Muscle of leg (tissue), 11 donors: ENCODE measurements around the gene RAVER1. TPM values are rescaled to one million over a fixed set of nuclear protein-coding genes. Genes with fewer than 3 reads are reported as not detected.

ENCODE experiments used
- DNase-seq: peaks from one replicate; pipeline ENCODE4 v3.0.0; 2013
- H3K27ac ChIP-seq: one replicate; pipeline ENCODE4 v1.5.1; 2013; ENCODE audit warnings: mild to moderate bottlenecking, low read length, control low read depth
- H3K27me3 ChIP-seq: one replicate; pipeline ENCODE4 v1.6.1; 2013; ENCODE audit warnings: low read length; ENCODE audit not compliant: control insufficient read depth, insufficient read depth
- H3K36me3 ChIP-seq: one replicate; pipeline ENCODE4 v1.6.1; 2013; ENCODE audit warnings: low read length; ENCODE audit not compliant: control insufficient read depth, insufficient read depth
- H3K4me1 ChIP-seq: one replicate; pipeline ENCODE4 v1.6.1; 2013; ENCODE audit warnings: low read length; ENCODE audit not compliant: control insufficient read depth, insufficient read depth
- H3K4me3 ChIP-seq: one replicate; pipeline ENCODE4 v1.5.1; 2013; ENCODE audit warnings: low read length, control low read depth
- H3K9me3 ChIP-seq: replicated peaks from 2 replicates; pipeline ENCODE4 v1.6.1; 2013; ENCODE audit warnings: low read depth, low read length; ENCODE audit not compliant: control insufficient read depth
- WGBS: methylation state at CpG from one replicate; pipeline ENCODE4 v1.1.5; 2013; ENCODE audit warnings: missing lambda C conversion rate; ENCODE audit not compliant: insufficient coverage; 5-methylcytosine and 5-hydroxymethylcytosine counted together
- polyA plus RNA-seq, 8 donors: library from polyadenylated mRNA; unstranded; fragments of 120-200 nt; gene quantifications; one replicate each; pipeline versions ENCODE4 v1.2.1 to v1.2.3, GENCODE V29; 2013; ENCODE audit warnings: inconsistent platforms in 1 of 8, low replicate concordance in 1 of 8; ENCODE audit not compliant: insufficient read length in 8 of 8, insufficient read depth in 1 of 8
- total RNA-seq: library from RNA; stranded (reverse); fragments of 120-200 nt; gene quantifications from one replicate; pipeline ENCODE4 v1.2.4, GENCODE V29; 2013

The RAVER1 gene
- total and polyA plus RNA-seq, 9 donors = 4.4 to 21.7 (median 17.4) TPM

- H3K9me3 ChIP-seq = no peaks in the 10 kb centered on the region
- H3K36me3 ChIP-seq = no peaks in the 10 kb centered on the region
- 2% methylated on average over 44 of the region's 49 CpGs for WGBS
- no peak overlapping the region for H3K27ac ChIP-seq
- H3K4me3 ChIP-seq = peak overlapping the region; percentile 17
- H3K4me1 ChIP-seq = peaks cover 71% of the 10 kb centered on the region
- peaks cover 100% of the 10 kb centered on the region for H3K27me3 ChIP-seq
- no peak for DNase-seq
Measured at GRCh38 chr19:10291554-10292205, 41.6 kb downstream of the RAVER1 start.

GRCh38 chr19:10290876-10291553 is 42.3 kb downstream of the RAVER1 start:
- H3K36me3 ChIP-seq = no peaks in the 10 kb centered on the region
- no peaks in the 10 kb centered on the region for H3K9me3 ChIP-seq
- under 1% methylated on average over 55 of the region's 57 CpGs for WGBS
- peaks cover 72% of the 10 kb centered on the region for H3K4me1 ChIP-seq
- no peak overlapping the region for H3K27ac ChIP-seq
- no peak for DNase-seq
- H3K27me3 ChIP-seq = peaks cover 100% of the 10 kb centered on the region
- peak overlapping the region; percentile 15 for H3K4me3 ChIP-seq

GRCh38 chr19:10290357-10290875 is 42.9 kb downstream of the RAVER1 start:
- Histone ChIP-seq H3K4me1 (peaks cover 66% of the 10 kb centered on the region), H3K36me3 (no peaks in the 10 kb centered on the region), H3K9me3 (no peaks in the 10 kb centered on the region), H3K27ac (no peak overlapping the region), H3K27me3 (peaks cover 95% of the 10 kb centered on the region), H3K4me3 (no peak overlapping the region)
- no peak for DNase-seq
- WGBS = 0% methylated on average over 30 of the region's 30 CpGs

- Histone ChIP-seq H3K4me1 (peaks cover 62% of the 10 kb centered on the region), H3K4me3 (peak within 1 kb of the TSS; percentile 17), H3K27me3 (peaks cover 90% of the 10 kb centered on the region), H3K36me3 (no peaks in the 10 kb centered on the region), H3K9me3 (no peaks in the 10 kb centered on the region), H3K27ac (no peak within 1 kb of the TSS)
- WGBS = 2% methylated on average over 44 of the region's 45 CpGs
- DNase-seq = no peak
Measured at GRCh38 chr19:10289836-10290356, 43.4 kb downstream of the RAVER1 start, which contains the start of gene ICAM5. ICAM5 (plus strand) TSS chr19:10289952; CDS start chr19:10290044, 92 bp downstream.

- WGBS = under 1% methylated on average over 29 of the region's 50 CpGs
- Histone ChIP-seq H3K9me3 (no peaks in the 10 kb centered on the region), H3K36me3 (no peaks in the 10 kb centered on the region), H3K27me3 (peaks cover 84% of the 10 kb centered on the region), H3K4me3 (peak overlapping the region; percentile 17), H3K4me1 (peaks cover 62% of the 10 kb centered on the region), H3K27ac (no peak overlapping the region)
- no peak for DNase-seq
Measured at GRCh38 chr19:10289167-10289835, 44.0 kb downstream of the RAVER1 start.

- 0% methylated on average over 7 of the region's 23 CpGs for WGBS
- no peaks in the 10 kb centered on the region for H3K9me3 ChIP-seq
- peaks cover 78% of the 10 kb centered on the region for H3K27me3 ChIP-seq
- peak overlapping the region; percentile 17 for H3K4me3 ChIP-seq
- H3K27ac ChIP-seq = no peak overlapping the region
- DNase-seq = peak; percentile 57
- H3K4me1 ChIP-seq = peaks cover 62% of the 10 kb centered on the region
- no peaks in the 10 kb centered on the region for H3K36me3 ChIP-seq
Measured at GRCh38 chr19:10288662-10289166, 44.6 kb downstream of the RAVER1 start.

- peak; percentile 54 for DNase-seq
- WGBS = 3% methylated on average over 53 of the region's 59 CpGs
- H3K27me3 ChIP-seq = peaks cover 62% of the 10 kb centered on the region
- no peaks in the 10 kb centered on the region for H3K9me3 ChIP-seq
- peak within 1 kb of the TSS; percentile 29 for H3K27ac ChIP-seq
- no peak within 1 kb of the TSS for H3K4me3 ChIP-seq
- H3K36me3 ChIP-seq = no peaks in the 10 kb centered on the region
- H3K4me1 ChIP-seq = peaks cover 54% of the 10 kb centered on the region
Measured at GRCh38 chr19:10286803-10287737, 46.3 kb downstream of the RAVER1 start, which contains the start of gene ICAM4. ICAM4 (plus strand) TSS chr19:10286955; CDS start chr19:10287013, 58 bp downstream.

GRCh38 chr19:10285393-10285792 is 47.9 kb downstream of the RAVER1 start:
- no peak overlapping the region for H3K4me3 ChIP-seq
- no peaks in the 10 kb centered on the region for H3K36me3 ChIP-seq
- no peak overlapping the region for H3K27ac ChIP-seq
- DNase-seq = no peak
- peaks cover 45% of the 10 kb centered on the region for H3K27me3 ChIP-seq
- 100% methylated on average over 1 of the region's 4 CpGs for WGBS
- no peaks in the 10 kb centered on the region for H3K9me3 ChIP-seq
- H3K4me1 ChIP-seq = peaks cover 37% of the 10 kb centered on the region

- no peak overlapping the region for H3K27ac ChIP-seq
- peaks cover 32% of the 10 kb centered on the region for H3K4me1 ChIP-seq
Measured at GRCh38 chr19:10284960-10285278, 48.4 kb downstream of the RAVER1 start.

More at GRCh38 chr19:10284960-10285278, 48.4 kb downstream of the RAVER1 start:
- H3K36me3 ChIP-seq = no peaks in the 10 kb centered on the region
- DNase-seq = no peak
- no peaks in the 10 kb centered on the region for H3K9me3 ChIP-seq
- WGBS = 89% methylated on average over 12 of the region's 13 CpGs
- no peak overlapping the region for H3K4me3 ChIP-seq
- H3K27me3 ChIP-seq = peaks cover 41% of the 10 kb centered on the region
